ENCODE results near the gene MED9. TPM values are rescaled to one million over a fixed set of nuclear protein-coding genes. Genes with fewer than 3 reads are reported as not detected.

Gene MED9
- polyA plus RNA-seq, 1 donor from 2014 or later: 25.1 TPM

DNA sequence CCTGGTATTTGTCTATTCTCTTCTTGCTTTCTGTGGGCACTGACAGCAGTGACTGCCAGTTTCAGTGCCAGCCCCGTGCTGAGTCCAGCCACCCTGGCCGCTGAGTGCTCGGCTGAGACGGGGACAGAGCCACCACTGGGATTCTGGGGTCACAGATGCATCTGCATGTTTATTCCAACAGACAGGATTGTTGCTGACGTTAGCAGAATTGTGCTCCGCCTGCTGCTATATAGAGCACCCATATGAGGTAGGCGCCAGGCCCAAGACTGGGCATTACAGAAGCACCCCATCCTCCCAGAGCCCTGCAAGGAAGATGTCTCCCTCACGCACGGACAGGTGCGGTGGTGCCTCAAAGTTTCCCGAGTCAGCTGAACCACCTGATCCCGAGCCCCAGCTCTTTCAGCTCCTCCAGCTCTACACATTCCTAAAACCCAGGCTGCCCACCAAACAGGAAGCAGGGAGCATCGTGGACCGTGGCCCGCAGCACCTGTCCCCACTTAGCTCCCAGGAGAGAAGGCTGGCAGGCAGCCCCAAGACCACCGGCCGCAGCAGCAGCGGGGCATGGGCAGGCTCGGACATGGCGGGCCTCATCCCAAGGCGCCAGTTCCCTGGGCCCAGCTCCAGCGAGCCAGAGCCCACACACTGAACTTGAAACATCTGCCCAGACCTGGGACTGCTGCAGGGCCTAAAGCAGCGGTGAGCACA is 64.3 kb downstream of the MED9 start:
- no peak overlapping the region for H3K9ac ChIP-seq (ENCODE audit: low read length)

DNA sequence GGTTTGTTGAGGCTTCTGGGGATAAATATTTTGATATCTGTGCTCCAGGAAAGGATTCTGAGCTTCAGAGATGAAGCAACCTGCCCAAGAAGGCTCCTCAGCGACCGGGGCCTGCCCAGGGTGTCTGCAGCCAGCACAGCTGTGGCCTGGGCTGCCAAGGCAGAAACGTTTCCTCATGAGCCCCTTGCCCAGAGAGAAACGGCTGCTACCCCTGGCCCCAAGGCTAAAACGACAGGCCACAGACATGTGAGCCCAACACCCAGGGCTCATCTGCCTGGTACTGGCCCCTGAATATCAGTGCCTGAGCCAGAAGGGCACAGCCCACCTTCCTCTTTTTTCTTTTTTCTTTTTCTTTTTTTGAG is 64.8 kb downstream of the MED9 start:
- Histone ChIP-seq H3K4me2 (ENCODE audit: low read length) (no peak overlapping the region), H3F3A (ENCODE audit: insufficient read depth, low read length, poor library complexity, severe bottlenecking) (no peaks in the 10 kb centered on the region), H3K36me3 (ENCODE audit: insufficient read depth, low read length) (no peaks in the 10 kb centered on the region), H3K9me3 (ENCODE audit: low read length) (no peaks in the 10 kb centered on the region), H4K20me1 (ENCODE audit: insufficient read depth) (no peaks in the 10 kb centered on the region), H3K9me2 (ENCODE audit: insufficient read depth, low read length) (no peaks in the 10 kb centered on the region), H2AFZ (ENCODE audit: low read depth, low read length) (no peak overlapping the region), H3K9ac (ENCODE audit: low read length) (no peak overlapping the region), H3K27me3 (ENCODE audit: insufficient read depth, low read depth, low read length) (no peaks in the 10 kb centered on the region), H3K4me3 (ENCODE audit: low read length) (no peak overlapping the region), H3K79me2 (replicated peaks; ENCODE audit: insufficient read depth, low read length) (no peaks in the 10 kb centered on the region), H3K27ac (ENCODE audit: low read length) (no peak overlapping the region)
- TF ChIP-seq, protein P1, sequence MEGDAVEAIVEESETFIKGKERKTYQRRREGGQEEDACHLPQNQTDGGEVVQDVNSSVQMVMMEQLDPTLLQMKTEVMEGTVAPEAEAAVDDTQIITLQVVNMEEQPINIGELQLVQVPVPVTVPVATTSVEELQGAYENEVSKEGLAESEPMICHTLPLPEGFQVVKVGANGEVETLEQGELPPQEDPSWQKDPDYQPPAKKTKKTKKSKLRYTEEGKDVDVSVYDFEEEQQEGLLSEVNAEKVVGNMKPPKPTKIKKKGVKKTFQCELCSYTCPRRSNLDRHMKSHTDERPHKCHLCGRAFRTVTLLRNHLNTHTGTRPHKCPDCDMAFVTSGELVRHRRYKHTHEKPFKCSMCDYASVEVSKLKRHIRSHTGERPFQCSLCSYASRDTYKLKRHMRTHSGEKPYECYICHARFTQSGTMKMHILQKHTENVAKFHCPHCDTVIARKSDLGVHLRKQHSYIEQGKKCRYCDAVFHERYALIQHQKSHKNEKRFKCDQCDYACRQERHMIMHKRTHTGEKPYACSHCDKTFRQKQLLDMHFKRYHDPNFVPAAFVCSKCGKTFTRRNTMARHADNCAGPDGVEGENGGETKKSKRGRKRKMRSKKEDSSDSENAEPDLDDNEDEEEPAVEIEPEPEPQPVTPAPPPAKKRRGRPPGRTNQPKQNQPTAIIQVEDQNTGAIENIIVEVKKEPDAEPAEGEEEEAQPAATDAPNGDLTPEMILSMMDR (IDR thresholded peaks at IDR 0.05; ENCODE audit: poor library complexity, severe bottlenecking): no peak
- TF ChIP-seq EP300 (conservative IDR thresholded peaks at IDR 0.05; ENCODE audit: poor library complexity, severe bottlenecking) (no peak), TAF1 (IDR thresholded peaks at IDR 0.05; ENCODE audit: low read depth) (no peak), EZH2 (IDR thresholded peaks at IDR 0.05; ENCODE audit: borderline replicate concordance, insufficient read depth, low read length, poor library complexity, severe bottlenecking) (no peak), SMC3 (conservative IDR thresholded peaks at IDR 0.05; ENCODE audit: poor library complexity) (no peak), POLR2AphosphoS5 (IDR thresholded peaks at IDR 0.05) (no peak), MXI1 (conservative IDR thresholded peaks at IDR 0.05; ENCODE audit: poor library complexity, severe bottlenecking) (no peak)
- TF ChIP-seq, protein P2, sequence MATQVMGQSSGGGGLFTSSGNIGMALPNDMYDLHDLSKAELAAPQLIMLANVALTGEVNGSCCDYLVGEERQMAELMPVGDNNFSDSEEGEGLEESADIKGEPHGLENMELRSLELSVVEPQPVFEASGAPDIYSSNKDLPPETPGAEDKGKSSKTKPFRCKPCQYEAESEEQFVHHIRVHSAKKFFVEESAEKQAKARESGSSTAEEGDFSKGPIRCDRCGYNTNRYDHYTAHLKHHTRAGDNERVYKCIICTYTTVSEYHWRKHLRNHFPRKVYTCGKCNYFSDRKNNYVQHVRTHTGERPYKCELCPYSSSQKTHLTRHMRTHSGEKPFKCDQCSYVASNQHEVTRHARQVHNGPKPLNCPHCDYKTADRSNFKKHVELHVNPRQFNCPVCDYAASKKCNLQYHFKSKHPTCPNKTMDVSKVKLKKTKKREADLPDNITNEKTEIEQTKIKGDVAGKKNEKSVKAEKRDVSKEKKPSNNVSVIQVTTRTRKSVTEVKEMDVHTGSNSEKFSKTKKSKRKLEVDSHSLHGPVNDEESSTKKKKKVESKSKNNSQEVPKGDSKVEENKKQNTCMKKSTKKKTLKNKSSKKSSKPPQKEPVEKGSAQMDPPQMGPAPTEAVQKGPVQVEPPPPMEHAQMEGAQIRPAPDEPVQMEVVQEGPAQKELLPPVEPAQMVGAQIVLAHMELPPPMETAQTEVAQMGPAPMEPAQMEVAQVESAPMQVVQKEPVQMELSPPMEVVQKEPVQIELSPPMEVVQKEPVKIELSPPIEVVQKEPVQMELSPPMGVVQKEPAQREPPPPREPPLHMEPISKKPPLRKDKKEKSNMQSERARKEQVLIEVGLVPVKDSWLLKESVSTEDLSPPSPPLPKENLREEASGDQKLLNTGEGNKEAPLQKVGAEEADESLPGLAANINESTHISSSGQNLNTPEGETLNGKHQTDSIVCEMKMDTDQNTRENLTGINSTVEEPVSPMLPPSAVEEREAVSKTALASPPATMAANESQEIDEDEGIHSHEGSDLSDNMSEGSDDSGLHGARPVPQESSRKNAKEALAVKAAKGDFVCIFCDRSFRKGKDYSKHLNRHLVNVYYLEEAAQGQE (IDR thresholded peaks at IDR 0.05; ENCODE audit: borderline replicate concordance): no peak

More for the DNA sequence above, 64.3 kb downstream of the MED9 start:
- Histone ChIP-seq H3K4me2 (ENCODE audit: low read length) (no peak overlapping the region), H3K27ac (ENCODE audit: low read length) (no peak overlapping the region), H2AFZ (ENCODE audit: low read depth, low read length) (no peak overlapping the region), H3K9me2 (ENCODE audit: insufficient read depth, low read length) (no peaks in the 10 kb centered on the region), H3K36me3 (ENCODE audit: insufficient read depth, low read length) (no peaks in the 10 kb centered on the region), H3K4me3 (ENCODE audit: low read length) (no peak overlapping the region), H3F3A (ENCODE audit: insufficient read depth, low read length, poor library complexity, severe bottlenecking) (no peaks in the 10 kb centered on the region), H3K79me2 (replicated peaks; ENCODE audit: insufficient read depth, low read length) (no peaks in the 10 kb centered on the region), H3K9me3 (ENCODE audit: low read length) (no peaks in the 10 kb centered on the region), H4K20me1 (ENCODE audit: insufficient read depth) (no peaks in the 10 kb centered on the region), H3K27me3 (ENCODE audit: insufficient read depth, low read depth, low read length) (no peaks in the 10 kb centered on the region)
- TF ChIP-seq EZH2 (IDR thresholded peaks at IDR 0.05; ENCODE audit: borderline replicate concordance, insufficient read depth, low read length, poor library complexity, severe bottlenecking): no peak
- TF ChIP-seq MXI1 (conservative IDR thresholded peaks at IDR 0.05; ENCODE audit: poor library complexity, severe bottlenecking): no peak

Small RNAs within 50 kb of the gene (small RNA-seq; reads per million reads assigned to genes)
- gene RF00019: 0 to 1.2 (median 0) reads per million in 3 experiments

Other genes with a start within 250 kb of the MED9 start
- 33.3 and 34.0 TPM in 2 replicates for gene FLCN, start 239.8 kb upstream of the MED9 start, polyA plus RNA-seq
- 203 and 213 TPM in 2 replicates for gene COPS3, start 195.8 kb upstream of the MED9 start, polyA plus RNA-seq
- 11.1 and 17.6 TPM in 2 replicates for gene NT5M, start 173.6 kb upstream of the MED9 start, polyA plus RNA-seq
- gene RASD1, start 19.4 kb downstream of the MED9 start, polyA plus RNA-seq: 57.7 and 57.9 TPM in 2 replicates
- gene PEMT, start 114.7 kb downstream of the MED9 start, polyA plus RNA-seq: 64.2 and 71.7 TPM in 2 replicates
- gene RAI1, start 204.5 kb downstream of the MED9 start, polyA plus RNA-seq: 16.9 and 21.0 TPM in 2 replicates

Measured in neural cell (in vitro differentiated cells).